GM23338 (cell line): ENCODE data around the gene TXNDC15. TPM values are rescaled to one million over a fixed set of nuclear protein-coding genes. Genes with fewer than 3 reads are reported as not detected.
A peak's percentile ranks its signal among the peaks of the same experiment; 100 is the strongest.

Experiments used
- ATAC-seq: fragments of 200-7000 bp; cut with Tn5 transposase; 3 replicates; pipeline ENCODE4 v1.9.1; 2020
- DNase-seq: peaks from one replicate; pipeline ENCODE4 v3.0.0-alpha.2; 2015; ENCODE audit warnings: low spot score
- H2AFZ ChIP-seq: fragments of 200-600 bp; sonication (generic); 2 replicates; pipeline ENCODE4 v1.8.0; 2016; ENCODE audit warnings: antibody characterized with exemption, mild to moderate bottlenecking, moderate library complexity
- H3F3A ChIP-seq: fragments of 200-600 bp; sonication (generic); replicated peaks from 2 replicates; pipeline ENCODE4 v1.8.0; 2017; ENCODE audit warnings: antibody characterized with exemption, mixed run types, low read depth
- H3K27ac ChIP-seq: fragments of 200-600 bp; sonication (generic); 2 replicates; pipeline ENCODE4 v1.6.1; 2016; ENCODE audit warnings: low read depth
- H3K27me3 ChIP-seq: fragments of 200-600 bp; sonication (generic); 2 replicates; pipeline ENCODE4 v1.8.0; 2016; ENCODE audit warnings: mild to moderate bottlenecking, mixed run types, moderate library complexity; ENCODE audit not compliant: insufficient read depth
- H3K36me3 ChIP-seq: fragments of 200-600 bp; sonication (generic); 2 replicates; pipeline ENCODE4 v1.8.0; 2016; ENCODE audit warnings: mild to moderate bottlenecking; ENCODE audit not compliant: insufficient read depth
- H3K4me1 ChIP-seq: fragments of 200-600 bp; sonication (generic); 2 replicates; pipeline ENCODE4 v1.8.0; 2016; ENCODE audit warnings: mild to moderate bottlenecking, moderate library complexity; ENCODE audit not compliant: insufficient read depth
- H3K4me2 ChIP-seq: fragments of 200-600 bp; sonication (generic); 2 replicates; pipeline ENCODE4 v1.7.1; 2017; ENCODE audit warnings: mixed run types
- H3K4me3 ChIP-seq: fragments of 200-600 bp; sonication (generic); 2 replicates; pipeline ENCODE4 v1.6.1; 2016; ENCODE audit warnings: mixed run types
- H3K79me2 ChIP-seq: fragments of 200-600 bp; sonication (generic); replicated peaks from 2 replicates; pipeline ENCODE4 v1.8.0; 2017; ENCODE audit warnings: mild to moderate bottlenecking; ENCODE audit not compliant: insufficient read depth
- H3K9me2 ChIP-seq: fragments of 200-600 bp; sonication (generic); 2 replicates; pipeline ENCODE4 v1.8.0; 2017; ENCODE audit not compliant: insufficient read depth
- H4K20me1 ChIP-seq: fragments of 200-600 bp; sonication (generic); replicated peaks from 2 replicates; pipeline ENCODE4 v1.8.0; 2017; ENCODE audit warnings: mild to moderate bottlenecking; ENCODE audit not compliant: insufficient read depth
- H3K27ac Mint-ChIP-seq: 2 replicates; pipeline ENCODE4 v1.8.0; 2020; ENCODE audit warnings: inconsistent platforms, mild to moderate bottlenecking, moderate library complexity, mixed read lengths
- H3K27me3 Mint-ChIP-seq: 3 replicates; pipeline ENCODE4 v1.8.0; 2022; ENCODE audit warnings: low read depth, mild to moderate bottlenecking, moderate library complexity, mixed read lengths, inconsistent platforms; ENCODE audit not compliant: insufficient read depth, poor library complexity
- H3K36me3 Mint-ChIP-seq: 3 replicates; pipeline ENCODE4 v1.8.0; 2021; ENCODE audit warnings: low read depth, mild to moderate bottlenecking, inconsistent platforms, moderate library complexity, mixed read lengths
- H3K4me1 Mint-ChIP-seq: 3 replicates; pipeline ENCODE4 v1.8.0; 2020; ENCODE audit warnings: mild to moderate bottlenecking, inconsistent platforms, mixed read lengths
- H3K4me3 Mint-ChIP-seq: 3 replicates; pipeline ENCODE4 v1.8.0; 2021; ENCODE audit warnings: moderate library complexity, mild to moderate bottlenecking, inconsistent platforms, mixed read lengths
- H3K9me3 Mint-ChIP-seq: 3 replicates; pipeline ENCODE4 v1.8.0; 2020; ENCODE audit warnings: moderate library complexity, mild to moderate bottlenecking, inconsistent platforms, mixed read lengths
- CREB1 ChIP-seq: fragments of 250-450 bp; sonication (Bioruptor Pico); IDR thresholded peaks from 2 replicates; pipeline ENCODE4 v1.5.0; 2020; ENCODE audit warnings: low read depth, mild to moderate bottlenecking, moderate library complexity
- EZH2phosphoT487 ChIP-seq: fragments of 200-600 bp; sonication (generic); IDR thresholded peaks from one replicate; pipeline ENCODE4 v1.8.1; 2018; ENCODE audit warnings: antibody characterized with exemption; ENCODE audit not compliant: unreplicated experiment
- JUNB ChIP-seq: IDR thresholded peaks from one replicate; pipeline ENCODE4 v1.6.1; 2016; ENCODE audit warnings: antibody characterized with exemption; ENCODE audit not compliant: unreplicated experiment
- NANOG ChIP-seq: IDR thresholded peaks from 2 replicates; pipeline ENCODE4 v1.6.1; 2016; ENCODE audit warnings: antibody characterized with exemption, borderline replicate concordance
- POLR2AphosphoS5 ChIP-seq: IDR thresholded peaks from 2 replicates; pipeline ENCODE4 v1.6.1; 2016; ENCODE audit warnings: antibody characterized with exemption, low read depth
- ZNF114 ChIP-seq: fragments of 250-450 bp; sonication (Bioruptor Pico); IDR thresholded peaks from 2 replicates; pipeline ENCODE4 v1.5.0; 2020; ENCODE audit warnings: mild to moderate bottlenecking, moderate library complexity
- ZNF331 ChIP-seq: fragments of 250-450 bp; sonication (Bioruptor Pico); IDR thresholded peaks from 2 replicates; pipeline ENCODE4 v1.5.0; 2020; ENCODE audit warnings: low read depth, mild to moderate bottlenecking, moderate library complexity
- polyA plus RNA-seq: library from polyadenylated mRNA; unstranded; fragments of >200 nt; fragmentation: Nextera tagmentation; extraction: Ambion mirVana; gene quantifications from 2 replicates; pipeline ENCODE4 v1.2.1, GENCODE V29; 2016
- total RNA-seq: library from RNA; depleted of rRNA; stranded (reverse); fragments of >200 nt; shearing (Covaris generic); gene quantifications from 2 replicates; pipeline ENCODE4 v1.2.3, GENCODE V29; 2014
- TF ChIP-seq, protein P1 (sequence below): IDR thresholded peaks from 2 replicates; pipeline ENCODE4 v1.6.1; 2016; ENCODE audit warnings: antibody characterized with exemption
- TF ChIP-seq, protein P2 (sequence below), 2 experiments: fragments of 200-600 bp in 1 of 2; sonication (generic) in 1 of 2; conservative IDR thresholded peaks; 2 replicates each; pipeline versions ENCODE4 v1.5.1 to v1.6.1; 2016 to 2017; ENCODE audit warnings: antibody characterized with exemption in 2 of 2, low read depth in 2 of 2, mild to moderate bottlenecking in 2 of 2, moderate library complexity in 1 of 2
- TF ChIP-seq, protein P3 (sequence below): fragments of 250-450 bp; sonication (Bioruptor Pico); IDR thresholded peaks from 2 replicates; pipeline ENCODE4 v1.5.0; 2020; ENCODE audit warnings: mild to moderate bottlenecking, moderate library complexity

The TXNDC15 gene
- total and polyA plus RNA-seq, 2 experiments from 2014 or later = 24.4 to 28.5 TPM

DNA sequence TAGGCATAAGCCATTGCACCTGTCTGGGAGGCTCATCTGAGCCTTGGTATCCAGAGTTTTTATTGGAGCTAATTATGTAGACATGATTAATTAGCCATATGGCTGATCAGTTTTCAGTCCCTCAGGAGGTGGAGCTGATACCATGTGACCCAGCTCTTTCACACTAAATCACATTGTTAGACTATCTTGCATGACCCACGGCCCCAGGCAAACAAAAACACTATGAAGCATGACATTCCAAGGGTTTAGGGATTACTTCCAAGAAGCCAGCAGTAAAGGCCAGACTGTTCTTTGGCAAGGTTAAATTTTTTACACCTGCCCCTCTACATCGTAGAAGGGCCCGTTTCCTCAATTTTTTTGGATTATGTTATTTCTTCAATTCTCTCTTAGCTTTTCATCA lies 33.4 kb upstream of the TXNDC15 start:
- TF ChIP-seq, protein P1, sequence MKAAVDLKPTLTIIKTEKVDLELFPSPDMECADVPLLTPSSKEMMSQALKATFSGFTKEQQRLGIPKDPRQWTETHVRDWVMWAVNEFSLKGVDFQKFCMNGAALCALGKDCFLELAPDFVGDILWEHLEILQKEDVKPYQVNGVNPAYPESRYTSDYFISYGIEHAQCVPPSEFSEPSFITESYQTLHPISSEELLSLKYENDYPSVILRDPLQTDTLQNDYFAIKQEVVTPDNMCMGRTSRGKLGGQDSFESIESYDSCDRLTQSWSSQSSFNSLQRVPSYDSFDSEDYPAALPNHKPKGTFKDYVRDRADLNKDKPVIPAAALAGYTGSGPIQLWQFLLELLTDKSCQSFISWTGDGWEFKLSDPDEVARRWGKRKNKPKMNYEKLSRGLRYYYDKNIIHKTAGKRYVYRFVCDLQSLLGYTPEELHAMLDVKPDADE = no peak
- TF ChIP-seq, protein P2, sequence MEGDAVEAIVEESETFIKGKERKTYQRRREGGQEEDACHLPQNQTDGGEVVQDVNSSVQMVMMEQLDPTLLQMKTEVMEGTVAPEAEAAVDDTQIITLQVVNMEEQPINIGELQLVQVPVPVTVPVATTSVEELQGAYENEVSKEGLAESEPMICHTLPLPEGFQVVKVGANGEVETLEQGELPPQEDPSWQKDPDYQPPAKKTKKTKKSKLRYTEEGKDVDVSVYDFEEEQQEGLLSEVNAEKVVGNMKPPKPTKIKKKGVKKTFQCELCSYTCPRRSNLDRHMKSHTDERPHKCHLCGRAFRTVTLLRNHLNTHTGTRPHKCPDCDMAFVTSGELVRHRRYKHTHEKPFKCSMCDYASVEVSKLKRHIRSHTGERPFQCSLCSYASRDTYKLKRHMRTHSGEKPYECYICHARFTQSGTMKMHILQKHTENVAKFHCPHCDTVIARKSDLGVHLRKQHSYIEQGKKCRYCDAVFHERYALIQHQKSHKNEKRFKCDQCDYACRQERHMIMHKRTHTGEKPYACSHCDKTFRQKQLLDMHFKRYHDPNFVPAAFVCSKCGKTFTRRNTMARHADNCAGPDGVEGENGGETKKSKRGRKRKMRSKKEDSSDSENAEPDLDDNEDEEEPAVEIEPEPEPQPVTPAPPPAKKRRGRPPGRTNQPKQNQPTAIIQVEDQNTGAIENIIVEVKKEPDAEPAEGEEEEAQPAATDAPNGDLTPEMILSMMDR (conservative IDR thresholded peaks at IDR 0.05; ENCODE audit: low read depth in 2 of 2) = no peak
- TF ChIP-seq POLR2AphosphoS5 = no peak
- no peak for TF ChIP-seq CREB1 (CRISPR knock-in tag)
- TF ChIP-seq JUNB = no peak
- TF ChIP-seq, protein P3, sequence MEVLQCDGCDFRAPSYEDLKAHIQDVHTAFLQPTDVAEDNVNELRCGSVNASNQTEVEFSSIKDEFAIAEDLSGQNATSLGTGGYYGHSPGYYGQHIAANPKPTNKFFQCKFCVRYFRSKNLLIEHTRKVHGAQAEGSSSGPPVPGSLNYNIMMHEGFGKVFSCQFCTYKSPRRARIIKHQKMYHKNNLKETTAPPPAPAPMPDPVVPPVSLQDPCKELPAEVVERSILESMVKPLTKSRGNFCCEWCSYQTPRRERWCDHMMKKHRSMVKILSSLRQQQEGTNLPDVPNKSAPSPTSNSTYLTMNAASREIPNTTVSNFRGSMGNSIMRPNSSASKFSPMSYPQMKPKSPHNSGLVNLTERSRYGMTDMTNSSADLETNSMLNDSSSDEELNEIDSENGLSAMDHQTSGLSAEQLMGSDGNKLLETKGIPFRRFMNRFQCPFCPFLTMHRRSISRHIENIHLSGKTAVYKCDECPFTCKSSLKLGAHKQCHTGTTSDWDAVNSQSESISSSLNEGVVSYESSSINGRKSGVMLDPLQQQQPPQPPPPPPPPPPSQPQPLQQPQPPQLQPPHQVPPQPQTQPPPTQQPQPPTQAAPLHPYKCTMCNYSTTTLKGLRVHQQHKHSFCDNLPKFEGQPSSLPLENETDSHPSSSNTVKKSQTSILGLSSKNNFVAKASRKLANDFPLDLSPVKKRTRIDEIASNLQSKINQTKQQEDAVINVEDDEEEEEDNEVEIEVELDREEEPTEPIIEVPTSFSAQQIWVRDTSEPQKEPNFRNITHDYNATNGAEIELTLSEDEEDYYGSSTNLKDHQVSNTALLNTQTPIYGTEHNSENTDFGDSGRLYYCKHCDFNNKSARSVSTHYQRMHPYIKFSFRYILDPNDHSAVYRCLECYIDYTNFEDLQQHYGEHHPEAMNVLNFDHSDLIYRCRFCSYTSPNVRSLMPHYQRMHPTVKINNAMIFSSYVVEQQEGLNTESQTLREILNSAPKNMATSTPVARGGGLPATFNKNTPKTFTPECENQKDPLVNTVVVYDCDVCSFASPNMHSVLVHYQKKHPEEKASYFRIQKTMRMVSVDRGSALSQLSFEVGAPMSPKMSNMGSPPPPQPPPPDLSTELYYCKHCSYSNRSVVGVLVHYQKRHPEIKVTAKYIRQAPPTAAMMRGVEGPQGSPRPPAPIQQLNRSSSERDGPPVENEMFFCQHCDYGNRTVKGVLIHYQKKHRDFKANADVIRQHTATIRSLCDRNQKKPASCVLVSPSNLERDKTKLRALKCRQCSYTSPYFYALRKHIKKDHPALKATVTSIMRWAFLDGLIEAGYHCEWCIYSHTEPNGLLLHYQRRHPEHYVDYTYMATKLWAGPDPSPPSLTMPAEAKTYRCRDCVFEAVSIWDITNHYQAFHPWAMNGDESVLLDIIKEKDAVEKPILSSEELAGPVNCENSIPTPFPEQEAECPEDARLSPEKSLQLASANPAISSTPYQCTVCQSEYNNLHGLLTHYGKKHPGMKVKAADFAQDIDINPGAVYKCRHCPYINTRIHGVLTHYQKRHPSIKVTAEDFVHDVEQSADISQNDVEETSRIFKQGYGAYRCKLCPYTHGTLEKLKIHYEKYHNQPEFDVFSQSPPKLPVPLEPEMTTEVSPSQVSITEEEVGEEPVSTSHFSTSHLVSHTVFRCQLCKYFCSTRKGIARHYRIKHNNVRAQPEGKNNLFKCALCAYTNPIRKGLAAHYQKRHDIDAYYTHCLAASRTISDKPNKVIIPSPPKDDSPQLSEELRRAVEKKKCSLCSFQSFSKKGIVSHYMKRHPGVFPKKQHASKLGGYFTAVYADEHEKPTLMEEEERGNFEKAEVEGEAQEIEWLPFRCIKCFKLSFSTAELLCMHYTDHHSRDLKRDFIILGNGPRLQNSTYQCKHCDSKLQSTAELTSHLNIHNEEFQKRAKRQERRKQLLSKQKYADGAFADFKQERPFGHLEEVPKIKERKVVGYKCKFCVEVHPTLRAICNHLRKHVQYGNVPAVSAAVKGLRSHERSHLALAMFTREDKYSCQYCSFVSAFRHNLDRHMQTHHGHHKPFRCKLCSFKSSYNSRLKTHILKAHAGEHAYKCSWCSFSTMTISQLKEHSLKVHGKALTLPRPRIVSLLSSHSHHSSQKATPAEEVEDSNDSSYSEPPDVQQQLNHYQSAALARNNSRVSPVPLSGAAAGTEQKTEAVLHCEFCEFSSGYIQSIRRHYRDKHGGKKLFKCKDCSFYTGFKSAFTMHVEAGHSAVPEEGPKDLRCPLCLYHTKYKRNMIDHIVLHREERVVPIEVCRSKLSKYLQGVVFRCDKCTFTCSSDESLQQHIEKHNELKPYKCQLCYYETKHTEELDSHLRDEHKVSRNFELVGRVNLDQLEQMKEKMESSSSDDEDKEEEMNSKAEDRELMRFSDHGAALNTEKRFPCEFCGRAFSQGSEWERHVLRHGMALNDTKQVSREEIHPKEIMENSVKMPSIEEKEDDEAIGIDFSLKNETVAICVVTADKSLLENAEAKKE (CRISPR knock-in tag) = no peak
- no peak for TF ChIP-seq NANOG
- TF ChIP-seq ZNF114 (CRISPR knock-in tag) = no peak
- no peak for TF ChIP-seq ZNF331
- TF ChIP-seq EZH2phosphoT487 = no peak
- H3K36me3 ChIP-seq = peaks cover 5% of the 10 kb centered on the region
- peaks cover 6% of the 10 kb centered on the region for H3K27me3 Mint-ChIP-seq
- H2AFZ ChIP-seq = no peak overlapping the region
- H3K79me2 ChIP-seq = no peaks in the 10 kb centered on the region
- no peak overlapping the region for H3K4me3 Mint-ChIP-seq
- H3K36me3 Mint-ChIP-seq = peaks cover 37% of the 10 kb centered on the region
- H3K9me2 ChIP-seq = no peaks in the 10 kb centered on the region
- H3K4me1 ChIP-seq = peaks cover 3% of the 10 kb centered on the region; the same call in 1 of the 2 replicates
- peak overlapping the region; percentile 28; the same call in 1 of the 2 replicates for H3K27ac ChIP-seq
- no peaks in the 10 kb centered on the region; the same call in 2 of the 3 replicates for H3K4me1 Mint-ChIP-seq
- no peak for ATAC-seq
- H3F3A ChIP-seq = peaks cover 23% of the 10 kb centered on the region
- H3K9me3 Mint-ChIP-seq = no peaks in the 10 kb centered on the region; the same call in 2 of the 3 replicates
- H3K4me2 ChIP-seq = no peak overlapping the region
- H4K20me1 ChIP-seq = 0 out of 2 replicates have a peak, but pooled peaks cover 5% of the 10 kb centered on the region
- no peak for DNase-seq
- no peak overlapping the region for H3K4me3 ChIP-seq
- H3K27me3 ChIP-seq = no peaks in the 10 kb centered on the region
- no peak overlapping the region for H3K27ac Mint-ChIP-seq
